GM12872 (cell line): ENCODE results near the gene ZBTB7C.

ENCODE experiments used
- CTCF ChIP-seq: IDR thresholded peaks from 3 replicates; pipeline ENCODE4 v1.5.1; 2011; ENCODE audit warnings: low read depth, mild to moderate bottlenecking, low read length, moderate library complexity; ENCODE audit not compliant: insufficient read depth

ZBTB7C gene

GRCh38 chr18:48404716-48405507, 4.3 kb downstream of the ZBTB7C start:
- no peak for TF ChIP-seq CTCF

- no peak for TF ChIP-seq CTCF
Measured at GRCh38 chr18:48402953-48403352, 6.2 kb downstream of the ZBTB7C start.

- no peak for TF ChIP-seq CTCF
Measured at GRCh38 chr18:48399303-48400075, 9.7 kb downstream of the ZBTB7C start.

- no peak for TF ChIP-seq CTCF
Measured at GRCh38 chr18:48398074-48398473, 11.1 kb downstream of the ZBTB7C start.

GRCh38 chr18:48397021-48397420, 12.2 kb downstream of the ZBTB7C start:
- no peak for TF ChIP-seq CTCF

GRCh38 chr18:48396561-48396960, 12.6 kb downstream of the ZBTB7C start:
- no peak for TF ChIP-seq CTCF

GRCh38 chr18:48395646-48396045, 13.5 kb downstream of the ZBTB7C start:
- TF ChIP-seq CTCF: no peak
